ENCODE measurements around the gene SYNGR2. TPM values are rescaled to one million over a fixed set of nuclear protein-coding genes. Genes with fewer than 3 reads are reported as not detected.

SYNGR2 gene, protein sequence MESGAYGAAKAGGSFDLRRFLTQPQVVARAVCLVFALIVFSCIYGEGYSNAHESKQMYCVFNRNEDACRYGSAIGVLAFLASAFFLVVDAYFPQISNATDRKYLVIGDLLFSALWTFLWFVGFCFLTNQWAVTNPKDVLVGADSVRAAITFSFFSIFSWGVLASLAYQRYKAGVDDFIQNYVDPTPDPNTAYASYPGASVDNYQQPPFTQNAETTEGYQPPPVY
- 32.0 and 40.9 TPM in 2 replicates for total RNA-seq (2014; rRNA removed; shearing (Covaris generic))

DNA sequence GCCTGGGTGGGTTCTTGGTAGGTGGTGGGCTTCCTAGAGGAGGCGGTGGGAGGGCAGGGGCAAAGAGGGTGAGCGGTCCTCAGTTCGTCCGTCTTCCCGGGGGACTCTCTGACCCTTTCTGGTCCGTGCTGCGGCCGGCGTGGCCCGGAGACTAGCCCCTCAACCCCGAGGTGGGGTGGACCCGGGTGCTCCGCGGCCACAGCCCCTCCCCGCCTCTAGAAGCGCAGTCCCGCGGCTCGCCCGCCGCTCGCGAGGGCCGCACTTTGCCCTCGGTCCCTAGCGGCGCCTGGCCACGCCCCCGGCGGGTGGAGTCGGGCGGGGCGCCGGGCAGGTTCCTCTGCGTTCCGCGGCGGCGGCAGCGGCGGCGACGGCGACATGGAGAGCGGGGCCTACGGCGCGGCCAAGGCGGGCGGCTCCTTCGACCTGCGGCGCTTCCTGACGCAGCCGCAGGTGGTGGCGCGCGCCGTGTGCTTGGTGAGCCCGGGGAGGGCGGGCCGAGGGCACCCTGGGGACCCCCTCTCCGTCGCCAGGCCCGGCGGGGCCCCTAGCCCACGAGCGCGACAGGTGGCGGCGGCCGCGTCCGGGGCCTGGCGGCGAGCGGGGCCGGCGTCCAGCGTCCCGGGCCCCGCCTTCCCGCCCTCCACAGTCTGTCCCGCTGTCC, at the start of gene SYNGR2:
Gene SYNGR2 (plus strand): TSS at position 340 of the 661 bp plus-strand sequence. CDS start 36 bp downstream, at position 376.

DNA sequence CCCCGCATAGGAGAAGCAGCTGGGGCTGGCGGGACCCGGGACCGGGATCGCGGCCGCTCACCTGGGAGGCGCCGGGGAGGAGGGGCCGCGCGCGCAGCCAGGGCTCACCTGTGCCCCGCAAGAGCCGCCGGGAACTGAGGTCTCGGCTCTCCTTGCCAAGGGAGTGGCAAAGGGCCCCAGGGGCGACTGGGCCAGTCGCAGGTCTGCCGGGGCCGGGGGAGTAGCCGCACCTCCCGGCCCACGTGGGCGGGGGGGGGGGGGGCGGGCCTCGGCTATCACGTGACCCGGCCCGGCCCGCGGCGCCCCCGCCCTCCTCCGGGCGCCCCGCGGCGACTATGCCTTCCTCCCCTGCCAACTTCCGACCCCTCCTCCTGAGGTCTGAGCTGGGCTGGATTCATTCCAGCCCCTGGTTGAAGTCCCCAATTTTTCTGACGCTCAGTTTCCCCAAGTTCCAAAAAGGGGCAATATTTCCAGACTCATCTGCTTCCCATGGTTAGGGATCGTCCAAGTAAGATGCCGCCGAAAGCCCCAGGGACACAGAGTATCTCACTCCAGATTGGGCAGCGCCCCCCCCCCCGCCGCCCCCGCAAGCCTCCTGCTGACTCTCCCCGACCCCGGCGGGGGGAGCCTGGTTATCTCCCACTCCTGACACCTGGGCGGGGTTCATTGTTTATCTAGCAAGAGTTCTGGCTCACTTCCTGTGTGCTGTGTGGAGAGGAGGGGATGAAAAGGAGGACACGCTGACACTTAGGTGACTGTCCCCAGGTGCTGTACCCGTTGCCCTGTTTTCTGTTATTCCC, 39.6 kb upstream of the SYNGR2 start, which contains the start of gene TMC6:
Gene TMC6 (minus strand): TSS at position 205 of the 800 bp plus-strand sequence. CDS start 1,923 bp downstream, outside the sequence.

DNA sequence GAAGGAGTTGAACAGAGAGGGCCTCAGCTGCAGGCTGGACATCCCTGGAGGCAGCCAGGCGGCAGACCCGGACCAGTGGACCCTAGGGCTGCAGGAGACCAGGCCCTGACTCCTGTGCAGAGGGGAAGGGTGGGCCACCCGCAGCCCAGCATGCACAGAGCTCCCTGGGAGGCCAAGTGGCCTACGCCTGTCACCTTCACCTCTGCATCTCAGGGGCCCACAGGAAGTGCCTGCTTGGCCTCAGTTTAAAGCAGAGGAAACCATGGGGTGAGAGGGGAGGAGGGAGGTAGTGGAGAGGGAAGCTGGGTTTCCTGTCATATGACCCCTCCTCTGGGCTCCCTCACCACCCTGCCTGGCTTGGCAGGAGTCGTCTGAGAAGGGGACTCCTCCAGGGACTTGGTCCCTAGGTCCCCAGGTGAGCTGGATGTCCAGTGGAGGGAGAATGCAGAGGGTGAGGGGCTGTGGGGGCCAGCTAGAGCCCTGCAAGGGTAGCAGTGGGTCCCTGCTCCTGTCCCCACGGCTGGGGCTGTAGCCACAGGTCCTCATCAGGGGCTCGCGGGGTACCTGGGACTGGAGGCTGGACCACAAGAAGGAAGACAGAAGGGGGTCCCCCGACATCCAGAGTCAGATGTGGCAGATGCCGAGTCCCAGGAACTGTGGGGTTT, 37.8 kb upstream of the SYNGR2 start, which contains the start of gene TMC8:
Gene TMC8 (plus strand): TSS at position 335 of the 665 bp plus-strand sequence. CDS start 818 bp downstream, outside the sequence.

DNA sequence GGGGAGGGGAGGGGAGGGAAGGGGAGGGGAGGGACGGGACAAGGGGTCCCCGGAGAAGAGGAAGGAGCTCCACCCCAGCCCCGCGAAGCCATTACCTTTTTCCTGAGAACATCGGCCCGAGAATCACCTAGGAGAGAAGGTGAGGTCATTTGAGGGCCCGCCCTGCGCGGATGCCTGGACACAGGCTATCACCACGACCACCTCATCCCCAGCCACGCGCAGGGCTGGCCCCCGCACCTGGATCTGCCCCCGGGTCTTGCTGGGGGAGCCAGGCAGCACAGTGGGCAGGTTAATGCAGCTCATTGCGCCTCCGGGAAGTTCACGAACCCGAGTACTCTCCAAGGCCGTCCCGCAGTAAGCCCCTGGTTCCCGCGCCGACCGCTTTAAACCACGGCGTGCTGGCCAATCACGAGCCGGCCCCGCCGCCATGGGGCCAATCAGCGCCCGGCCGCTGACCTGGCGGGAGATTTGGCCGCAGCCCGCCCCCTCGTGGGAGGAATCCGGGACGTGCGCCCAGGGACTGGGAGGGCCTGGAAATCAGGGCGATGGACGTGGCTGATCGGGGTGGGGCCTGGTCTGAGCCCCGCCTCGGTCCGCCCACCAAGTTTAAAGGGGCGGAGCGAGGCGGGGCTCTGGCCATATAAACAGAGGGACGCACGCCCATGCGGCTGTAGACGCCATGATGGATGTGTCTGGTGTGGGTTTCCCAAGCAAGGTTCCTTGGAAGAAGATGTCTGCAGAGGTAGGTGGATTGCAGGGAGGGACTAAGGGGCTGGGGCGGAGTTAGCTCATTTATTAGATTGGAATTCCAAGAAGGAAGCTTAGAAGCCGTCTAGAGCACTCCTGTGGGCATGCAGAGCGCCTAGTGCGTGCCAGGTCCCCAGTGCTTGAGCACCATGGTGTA, 18.6 kb downstream of the SYNGR2 start, which contains the start of the genes AFMID and TK1:
Gene AFMID (plus strand): TSS at position 671 of the 904 bp plus-strand sequence. CDS start 9 bp downstream, at position 680.
Gene TK1 (minus strand): TSS at position 361 of the 904 bp plus-strand sequence. CDS start 58 bp downstream, at position 303.

DNA sequence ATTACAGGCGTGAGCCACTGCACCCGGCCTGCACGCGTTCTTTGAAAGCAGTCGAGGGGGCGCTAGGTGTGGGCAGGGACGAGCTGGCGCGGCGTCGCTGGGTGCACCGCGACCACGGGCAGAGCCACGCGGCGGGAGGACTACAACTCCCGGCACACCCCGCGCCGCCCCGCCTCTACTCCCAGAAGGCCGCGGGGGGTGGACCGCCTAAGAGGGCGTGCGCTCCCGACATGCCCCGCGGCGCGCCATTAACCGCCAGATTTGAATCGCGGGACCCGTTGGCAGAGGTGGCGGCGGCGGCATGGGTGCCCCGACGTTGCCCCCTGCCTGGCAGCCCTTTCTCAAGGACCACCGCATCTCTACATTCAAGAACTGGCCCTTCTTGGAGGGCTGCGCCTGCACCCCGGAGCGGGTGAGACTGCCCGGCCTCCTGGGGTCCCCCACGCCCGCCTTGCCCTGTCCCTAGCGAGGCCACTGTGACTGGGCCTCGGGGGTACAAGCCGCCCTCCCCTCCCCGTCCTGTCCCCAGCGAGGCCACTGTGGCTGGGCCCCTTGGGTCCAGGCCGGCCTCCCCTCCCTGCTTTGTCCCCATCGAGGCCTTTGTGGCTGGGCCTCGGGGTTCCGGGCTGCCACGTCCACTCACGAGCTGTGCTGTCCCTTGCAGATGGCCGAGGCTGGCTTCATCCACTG, 45.8 kb downstream of the SYNGR2 start, which contains the start of gene BIRC5:
Gene BIRC5 (plus strand): TSS at position 238 of the 690 bp plus-strand sequence. CDS start 64 bp downstream, at position 302.

Small RNAs within 50 kb of the gene (small RNA-seq; reads per million reads assigned to genes)
- not detected for gene AC087645.1

Other genes starting within 250 kb of the SYNGR2 start
- gene TNRC6C, start 209.9 kb upstream of the SYNGR2 start, total RNA-seq (2014; rRNA removed; shearing (Covaris generic)): 5.6 and 10.0 TPM in 2 replicates
- gene TMC6, start 39.8 kb upstream of the SYNGR2 start, total RNA-seq (2014; rRNA removed; shearing (Covaris generic)): 25.3 and 26.0 TPM in 2 replicates
- gene TMC8, start 37.8 kb upstream of the SYNGR2 start, total RNA-seq (2014; rRNA removed; shearing (Covaris generic)): 0.11 TPM in 1 of 2 replicates, not detected in the other
- gene C17orf99, start 22.2 kb upstream of the SYNGR2 start, total RNA-seq (2014; rRNA removed; shearing (Covaris generic)): not detected in 2 replicates
- gene TK1, start 18.5 kb downstream of the SYNGR2 start, total RNA-seq (2014; rRNA removed; shearing (Covaris generic)): 174 and 209 TPM in 2 replicates
- gene AFMID, start 18.8 kb downstream of the SYNGR2 start, total RNA-seq (2014; rRNA removed; shearing (Covaris generic)): 22.5 and 25.5 TPM in 2 replicates
- gene BIRC5, start 45.7 kb downstream of the SYNGR2 start, total RNA-seq (2014; rRNA removed; shearing (Covaris generic)): 74.2 and 78.6 TPM in 2 replicates
- not detected in 2 replicates for gene TMEM235, start 63.0 kb downstream of the SYNGR2 start, total RNA-seq (2014; rRNA removed; shearing (Covaris generic))
- gene SOCS3, start 191.5 kb downstream of the SYNGR2 start, total RNA-seq (2014; rRNA removed; shearing (Covaris generic)): 18.7 and 18.8 TPM in 2 replicates
- gene PGS1, start 210.1 kb downstream of the SYNGR2 start, total RNA-seq (2014; rRNA removed; shearing (Covaris generic)): 31.9 and 34.6 TPM in 2 replicates